CD4-positive, alpha-beta T cell treated with Interleukin-1 beta for 1 hour (primary cell): ENCODE results near the gene CDK5R2.

Experiments used
- DNase-seq, 2 donors: peaks; one replicate each; pipeline ENCODE4 v3.0.0-alpha.2; 2020 to 2022

CDK5R2 gene

DNA sequence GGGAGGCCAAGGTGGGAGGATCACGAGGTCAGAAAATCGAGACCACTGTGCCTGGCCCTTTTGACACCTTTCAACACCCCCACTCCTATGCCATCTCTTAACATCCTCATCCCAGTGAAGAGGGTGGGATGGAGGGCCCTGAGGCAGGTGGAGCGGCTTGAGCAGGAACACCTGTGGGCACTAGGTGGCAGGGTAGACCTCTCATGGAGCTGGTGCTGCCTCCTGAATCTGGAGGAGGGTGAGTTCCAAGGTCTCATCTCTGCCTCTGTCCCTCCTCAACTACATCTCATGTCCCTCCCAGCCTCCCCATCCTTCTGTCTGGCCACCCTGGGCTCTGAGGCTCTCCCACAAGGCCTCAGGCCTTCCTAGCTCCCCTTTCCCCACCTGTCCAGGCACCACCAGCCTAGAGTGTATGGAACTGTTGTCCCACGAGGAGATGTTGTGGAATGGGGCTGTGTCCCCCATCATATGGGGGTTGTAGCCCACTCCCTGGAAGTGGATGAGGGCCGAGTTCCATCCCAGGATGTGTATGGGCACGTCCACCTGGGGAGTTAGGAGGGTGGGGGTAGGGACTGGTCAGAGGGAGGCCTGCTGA lies 50.8 kb downstream of the CDK5R2 start:
- no peak for DNase-seq

DNA sequence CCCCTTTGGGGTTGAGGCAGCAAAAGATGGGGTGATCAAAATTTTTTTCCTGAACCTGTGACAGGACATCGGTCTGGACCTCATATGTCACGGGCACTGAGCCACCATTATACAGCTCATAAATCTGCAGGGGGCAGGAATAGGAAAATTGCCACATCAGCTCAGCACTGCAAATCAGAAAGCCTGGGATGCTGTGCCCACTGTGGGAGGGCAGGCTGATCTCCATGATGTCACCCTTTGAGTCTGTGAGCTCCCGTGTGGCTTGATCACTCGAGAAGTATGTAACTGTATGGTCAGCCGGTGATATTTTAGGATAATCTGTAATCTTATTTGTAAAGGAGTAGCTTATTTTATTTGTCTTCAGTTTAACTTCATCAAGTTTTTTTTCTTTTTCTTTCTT lies 51.4 kb downstream of the CDK5R2 start:
- DNase-seq = no peak
